ENCODE measurements around the gene BLTP3A.
"Not testable (repeated sequence)": the region's sequence is repeated elsewhere in the genome, so short reads cannot be mapped to it uniquely, and the experiment has no call there.

Gene BLTP3A

DNA sequence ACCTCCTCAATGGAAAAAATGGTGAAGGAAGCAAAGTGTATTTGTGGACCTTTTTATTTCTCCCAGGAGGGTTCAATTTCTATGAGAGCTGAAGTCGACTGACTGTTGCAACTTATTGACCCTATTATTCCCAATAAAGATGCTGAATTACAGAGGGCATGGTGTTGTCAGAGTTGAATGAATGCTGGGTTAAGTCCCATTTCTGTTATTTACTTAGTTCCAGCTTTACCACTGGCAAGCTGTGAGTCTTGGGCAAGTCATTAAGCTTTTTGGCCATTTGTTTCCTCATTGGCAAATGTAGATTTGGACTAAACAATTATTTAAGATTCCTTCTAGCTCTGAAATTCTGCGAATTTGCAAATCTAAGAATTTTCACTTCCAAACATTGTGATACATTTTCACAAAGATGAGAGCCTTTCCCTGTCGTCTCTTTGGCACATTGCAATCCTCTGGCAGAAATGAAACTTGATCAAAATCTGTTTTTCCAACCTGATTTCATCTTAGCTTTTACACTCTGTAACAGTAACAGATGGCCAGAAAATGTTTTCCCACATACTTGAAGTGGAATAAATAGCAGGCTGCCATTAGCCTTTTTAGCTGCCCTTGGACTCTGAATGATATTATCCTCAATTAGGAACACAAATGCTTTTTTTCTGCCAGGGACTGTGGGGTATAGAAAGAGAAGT is 21.3 kb downstream of the BLTP3A start:
- H3K9ac ChIP-seq, result no peak overlapping the region
- no peaks in the 10 kb centered on the region for H3K4me1 ChIP-seq
- peaks cover 23% of the 10 kb centered on the region for H3K79me2 ChIP-seq
- H3K27ac ChIP-seq, result no peak overlapping the region
- no peak overlapping the region for H2AFZ ChIP-seq
- no peaks in the 10 kb centered on the region for H3K9me3 ChIP-seq (ENCODE audit: control insufficient read depth, low read length)
- H3K36me3 ChIP-seq (ENCODE audit: control insufficient read depth, insufficient read depth, low read length), result no peaks in the 10 kb centered on the region
- no peak overlapping the region for H3K4me3 ChIP-seq (ENCODE audit: low read depth, low read length)
- H3K27me3 ChIP-seq (ENCODE audit: control insufficient read depth, insufficient read depth, low read length), result no peaks in the 10 kb centered on the region
- no peak for TF ChIP-seq CTCF (IDR thresholded peaks at IDR 0.05)
- no peak overlapping the region for H3K4me2 ChIP-seq (ENCODE audit: low read length)

DNA sequence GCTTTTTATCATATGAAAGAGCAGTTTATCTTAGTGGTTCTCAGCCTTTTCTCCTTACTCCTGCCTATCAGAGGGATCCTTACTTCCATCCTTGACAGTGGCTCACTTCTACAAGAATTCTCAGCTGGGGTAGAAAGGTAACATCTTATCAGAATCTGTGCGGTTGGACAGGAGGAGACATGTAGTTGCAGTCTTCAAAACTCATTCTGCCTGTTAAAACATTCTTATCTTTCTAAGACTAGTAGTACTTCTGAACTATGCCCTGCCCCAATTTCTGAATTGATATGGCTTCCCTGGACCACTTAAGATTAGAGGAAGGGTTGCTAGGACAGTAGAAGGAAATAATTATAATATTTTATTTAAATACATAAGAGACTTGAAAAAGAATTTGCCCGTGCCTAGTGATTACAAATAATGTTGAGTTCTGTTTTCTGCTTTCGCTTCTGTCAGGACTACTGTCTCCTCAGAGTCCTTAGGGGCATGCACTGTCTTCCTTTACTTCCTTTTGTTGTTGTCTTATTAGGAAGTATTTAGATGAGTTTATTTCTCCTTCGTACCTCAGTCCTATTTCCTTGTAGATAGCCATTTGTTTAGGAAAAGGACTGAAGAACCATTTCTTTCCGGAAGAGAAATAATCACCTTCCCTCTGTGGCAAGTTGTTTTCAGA is 24.9 kb downstream of the BLTP3A start:
- Histone ChIP-seq H3K79me2 (peaks cover 12% of the 10 kb centered on the region), H3K27me3 (ENCODE audit: control insufficient read depth, insufficient read depth, low read length) (no peaks in the 10 kb centered on the region), H3K4me1 (peaks cover 5% of the 10 kb centered on the region), H3K4me3 (ENCODE audit: low read depth, low read length) (no peak overlapping the region), H2AFZ (no peak overlapping the region), H3K4me2 (ENCODE audit: low read length) (no peak overlapping the region), H3K36me3 (ENCODE audit: control insufficient read depth, insufficient read depth, low read length) (no peaks in the 10 kb centered on the region), H3K9me3 (ENCODE audit: control insufficient read depth, low read length) (no peaks in the 10 kb centered on the region), H3K9ac (no peak overlapping the region), H3K27ac (no peak overlapping the region)
- no peak for TF ChIP-seq CTCF (IDR thresholded peaks at IDR 0.05)

DNA sequence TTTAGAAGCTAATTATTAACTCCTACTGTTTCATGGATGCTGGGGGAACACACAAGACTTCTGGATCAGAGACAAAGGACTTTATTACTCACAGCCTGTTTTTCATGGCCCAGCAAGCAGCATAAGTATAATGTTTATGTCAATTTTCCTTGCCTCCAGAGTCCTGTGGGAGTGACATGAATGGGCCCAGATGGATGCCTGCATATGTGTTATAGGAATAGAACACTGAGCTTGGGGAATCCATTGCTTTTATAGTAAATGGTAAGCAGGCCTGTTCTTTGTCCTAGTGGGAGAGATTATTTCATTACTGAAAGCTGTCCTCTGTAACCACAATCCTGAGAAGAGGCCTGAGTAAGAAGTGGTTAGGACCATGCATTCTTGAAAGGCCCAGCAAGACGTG is 25.6 kb downstream of the BLTP3A start:
- no peak overlapping the region for H3K27ac ChIP-seq
- TF ChIP-seq CTCF (IDR thresholded peaks at IDR 0.05), result no peak
- H3K4me1 ChIP-seq, result peaks cover 5% of the 10 kb centered on the region
- no peaks in the 10 kb centered on the region for H3K36me3 ChIP-seq (ENCODE audit: control insufficient read depth, insufficient read depth, low read length)
- H3K27me3 ChIP-seq (ENCODE audit: control insufficient read depth, insufficient read depth, low read length), result no peaks in the 10 kb centered on the region
- no peak overlapping the region for H3K4me2 ChIP-seq (ENCODE audit: low read length)
- no peak overlapping the region for H3K4me3 ChIP-seq (ENCODE audit: low read depth, low read length)
- H3K9me3 ChIP-seq (ENCODE audit: control insufficient read depth, low read length), result no peaks in the 10 kb centered on the region
- H3K79me2 ChIP-seq, result peaks cover 9% of the 10 kb centered on the region
- no peak overlapping the region for H2AFZ ChIP-seq
- H3K9ac ChIP-seq, result no peak overlapping the region

DNA sequence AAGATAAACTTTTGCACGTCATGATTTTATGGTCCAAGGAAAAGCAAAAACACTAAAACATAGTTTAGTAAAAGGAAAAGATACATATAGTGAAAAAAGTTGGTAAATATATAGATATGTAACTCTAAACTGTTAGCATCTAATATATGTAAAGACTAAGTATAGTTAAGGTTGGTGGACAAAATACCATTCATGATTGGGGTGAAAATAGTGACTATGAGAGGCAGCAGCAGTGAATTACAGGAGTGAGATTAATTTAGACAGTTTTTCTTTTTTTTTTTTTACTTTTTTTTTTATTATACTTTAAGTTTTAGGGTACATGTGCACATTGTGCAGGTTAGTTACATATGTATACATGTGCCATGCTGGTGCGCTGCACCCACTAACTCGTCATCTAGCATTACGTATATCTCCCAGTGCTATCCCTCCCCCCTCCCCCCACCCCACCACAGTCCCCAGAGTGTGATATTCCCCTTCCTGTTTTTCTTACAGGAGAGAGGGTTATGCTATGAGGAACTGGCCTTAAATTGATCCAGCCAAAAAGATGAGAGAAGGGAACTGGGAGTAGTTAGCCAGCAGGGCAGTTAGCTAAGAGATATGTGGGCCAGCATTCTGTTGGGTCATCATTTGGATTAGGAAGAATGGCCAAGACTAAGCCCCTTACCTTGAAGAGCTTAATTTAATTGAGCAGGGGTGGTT is 27.1 kb downstream of the BLTP3A start:
- H3K4me3 ChIP-seq (ENCODE audit: low read depth, low read length); H3K4me2 ChIP-seq (ENCODE audit: low read length); H2AFZ ChIP-seq; H3K9ac ChIP-seq; H3K27ac ChIP-seq; H3K4me1 ChIP-seq; H3K79me2 ChIP-seq; H3K36me3 ChIP-seq (ENCODE audit: control insufficient read depth, insufficient read depth, low read length); H3K27me3 ChIP-seq (ENCODE audit: control insufficient read depth, insufficient read depth, low read length); H3K9me3 ChIP-seq (ENCODE audit: control insufficient read depth, low read length): not testable (repeated sequence)

All from parathyroid adenoma (tissue), 2 donors.